ENCODE data around the gene SEMA4D.

SEMA4D gene, protein sequence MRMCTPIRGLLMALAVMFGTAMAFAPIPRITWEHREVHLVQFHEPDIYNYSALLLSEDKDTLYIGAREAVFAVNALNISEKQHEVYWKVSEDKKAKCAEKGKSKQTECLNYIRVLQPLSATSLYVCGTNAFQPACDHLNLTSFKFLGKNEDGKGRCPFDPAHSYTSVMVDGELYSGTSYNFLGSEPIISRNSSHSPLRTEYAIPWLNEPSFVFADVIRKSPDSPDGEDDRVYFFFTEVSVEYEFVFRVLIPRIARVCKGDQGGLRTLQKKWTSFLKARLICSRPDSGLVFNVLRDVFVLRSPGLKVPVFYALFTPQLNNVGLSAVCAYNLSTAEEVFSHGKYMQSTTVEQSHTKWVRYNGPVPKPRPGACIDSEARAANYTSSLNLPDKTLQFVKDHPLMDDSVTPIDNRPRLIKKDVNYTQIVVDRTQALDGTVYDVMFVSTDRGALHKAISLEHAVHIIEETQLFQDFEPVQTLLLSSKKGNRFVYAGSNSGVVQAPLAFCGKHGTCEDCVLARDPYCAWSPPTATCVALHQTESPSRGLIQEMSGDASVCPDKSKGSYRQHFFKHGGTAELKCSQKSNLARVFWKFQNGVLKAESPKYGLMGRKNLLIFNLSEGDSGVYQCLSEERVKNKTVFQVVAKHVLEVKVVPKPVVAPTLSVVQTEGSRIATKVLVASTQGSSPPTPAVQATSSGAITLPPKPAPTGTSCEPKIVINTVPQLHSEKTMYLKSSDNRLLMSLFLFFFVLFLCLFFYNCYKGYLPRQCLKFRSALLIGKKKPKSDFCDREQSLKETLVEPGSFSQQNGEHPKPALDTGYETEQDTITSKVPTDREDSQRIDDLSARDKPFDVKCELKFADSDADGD

DNA sequence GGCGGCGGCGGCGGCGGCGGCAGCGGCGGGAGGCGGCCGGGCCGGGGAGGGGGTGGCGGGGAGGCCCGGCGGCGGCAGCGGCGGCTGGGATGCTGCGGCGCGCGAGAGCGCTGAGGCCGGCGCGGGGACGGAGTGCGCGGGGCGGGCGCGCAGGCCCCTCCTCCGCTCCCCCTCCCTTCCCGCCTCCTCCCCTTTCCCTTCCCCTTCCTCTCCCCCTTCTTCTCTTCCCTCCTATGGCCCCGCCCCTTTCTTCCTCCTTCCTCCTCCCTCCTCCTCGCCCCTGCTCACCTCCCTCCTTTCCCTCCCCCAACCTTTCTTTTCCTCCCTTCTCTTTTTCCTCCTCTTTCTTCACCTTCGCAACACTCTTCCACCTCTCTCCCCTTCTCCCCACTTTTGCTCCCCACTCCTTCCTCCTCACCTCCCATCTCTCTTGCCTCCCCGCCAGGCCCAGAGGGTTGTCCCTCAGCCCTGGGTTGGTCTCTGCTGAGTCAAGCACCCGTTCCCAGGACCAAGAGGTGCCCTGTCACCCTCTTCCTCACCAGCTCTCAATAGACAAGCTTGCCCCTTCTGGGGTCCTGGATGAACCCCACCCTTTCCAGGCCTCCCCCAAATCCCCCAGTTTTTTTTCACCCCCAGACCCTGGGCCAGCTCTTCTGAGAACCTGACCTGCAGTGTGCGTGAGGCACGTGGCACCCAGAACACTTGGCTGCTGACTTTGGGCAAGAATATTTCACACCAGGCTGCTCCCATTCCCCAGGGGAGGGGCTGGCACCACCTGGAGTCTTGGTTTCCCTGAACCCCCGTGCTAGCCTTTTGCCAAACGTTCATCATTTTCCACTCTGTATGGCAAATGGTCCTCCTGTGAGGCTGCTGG, at the start of gene SEMA4D:
Gene SEMA4D (minus strand): TSS at position 136 of the 874 bp plus-strand sequence. CDS start 92,657 bp downstream, outside the sequence.
- DNase-seq (ENCODE audit: low read depth in 3 of 3), result peak in 1 of 3 donors; percentile 80

DNA sequence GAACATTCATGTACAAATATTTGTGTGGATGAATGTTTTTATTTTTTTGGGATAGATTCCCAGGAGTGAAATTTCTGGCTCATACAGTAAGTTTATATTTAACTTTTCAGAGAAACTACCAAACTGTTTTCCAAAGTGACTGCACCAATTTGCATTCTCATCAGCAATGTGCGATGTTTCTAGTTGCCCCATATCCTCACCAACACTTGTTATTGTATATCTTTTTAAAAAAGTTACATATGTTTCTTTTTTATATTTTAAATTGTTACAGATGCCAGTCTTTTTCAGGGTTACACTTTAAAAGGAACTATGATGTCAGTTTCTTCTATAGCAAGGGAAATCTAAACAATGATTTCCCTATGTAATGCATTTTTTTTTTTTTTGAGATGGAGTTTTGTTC, 49.1 kb upstream of the SEMA4D start:
- no peak for DNase-seq (ENCODE audit: low read depth in 3 of 3)

DNA sequence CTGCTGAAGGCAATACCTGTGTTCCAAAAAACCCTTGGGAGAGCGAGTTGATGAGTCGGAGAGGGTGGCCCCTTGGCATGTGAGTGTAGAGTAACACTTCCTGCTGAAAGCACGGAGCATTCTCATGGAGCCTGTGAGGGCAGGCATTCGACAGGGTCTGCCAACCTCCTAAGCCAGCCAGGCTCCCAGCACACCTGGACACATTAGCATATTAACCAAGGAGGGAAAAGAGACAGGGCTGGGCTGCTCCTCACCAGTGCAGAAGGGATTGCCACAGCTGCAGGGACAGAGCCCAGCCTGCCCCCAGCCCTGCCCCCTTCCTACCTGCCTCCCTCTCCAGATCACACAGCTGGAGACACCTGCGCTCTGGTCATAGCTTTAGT, 46.4 kb upstream of the SEMA4D start:
- no peak for DNase-seq (ENCODE audit: low read depth in 3 of 3)

DNA sequence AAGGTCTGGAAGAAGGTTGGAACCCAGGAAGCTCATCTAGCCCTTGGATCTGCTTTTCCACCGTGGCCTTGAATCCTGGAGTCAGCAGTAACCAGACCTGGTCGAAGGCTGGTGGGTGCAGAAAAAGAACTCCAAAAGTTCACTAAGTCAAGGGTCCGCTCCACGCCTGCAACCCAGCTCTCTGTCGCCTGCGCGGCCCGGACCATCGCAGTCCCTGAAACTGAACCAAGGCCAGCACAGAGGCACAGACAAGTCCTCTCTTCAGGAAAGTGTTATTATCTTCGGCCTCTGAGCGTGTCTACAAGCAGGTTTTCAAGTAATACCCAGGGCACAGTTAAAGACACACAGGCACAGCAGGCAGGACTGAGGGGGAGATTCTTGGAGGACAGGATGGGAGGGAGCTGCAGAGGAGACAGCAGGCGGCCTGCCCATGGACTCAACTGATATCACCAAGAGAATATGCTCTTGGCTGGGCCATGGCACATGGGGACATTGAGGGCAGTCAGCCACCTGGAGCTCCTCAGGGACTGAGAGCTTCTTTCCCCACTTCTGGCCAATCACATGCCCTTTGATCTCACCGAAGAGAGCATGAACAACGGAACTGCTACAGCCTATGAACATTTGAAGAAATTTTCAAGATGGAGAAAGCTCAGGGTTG, 45.8 kb upstream of the SEMA4D start:
- no peak for DNase-seq (ENCODE audit: low read depth in 3 of 3)

DNA sequence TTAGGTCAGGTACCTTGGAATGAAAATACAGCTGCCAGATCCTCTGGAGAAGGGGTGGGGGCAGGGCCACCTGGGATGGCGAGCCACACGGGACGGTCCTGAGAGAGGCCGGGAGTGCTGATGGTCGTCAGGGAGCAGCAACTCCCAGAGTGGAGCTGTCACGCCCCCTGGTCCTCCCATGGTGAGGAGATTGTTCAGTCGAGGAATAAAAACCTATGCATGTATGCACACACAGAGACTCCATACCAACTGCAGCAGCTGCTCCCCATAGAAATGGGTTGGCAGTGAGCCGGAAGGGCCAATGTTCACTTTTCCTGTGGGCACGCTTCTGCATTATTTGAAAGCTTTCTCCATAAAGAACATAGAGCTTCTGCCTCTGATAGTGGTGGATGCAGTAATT, 45.2 kb upstream of the SEMA4D start:
- DNase-seq (ENCODE audit: low read depth in 3 of 3), result no peak

DNA sequence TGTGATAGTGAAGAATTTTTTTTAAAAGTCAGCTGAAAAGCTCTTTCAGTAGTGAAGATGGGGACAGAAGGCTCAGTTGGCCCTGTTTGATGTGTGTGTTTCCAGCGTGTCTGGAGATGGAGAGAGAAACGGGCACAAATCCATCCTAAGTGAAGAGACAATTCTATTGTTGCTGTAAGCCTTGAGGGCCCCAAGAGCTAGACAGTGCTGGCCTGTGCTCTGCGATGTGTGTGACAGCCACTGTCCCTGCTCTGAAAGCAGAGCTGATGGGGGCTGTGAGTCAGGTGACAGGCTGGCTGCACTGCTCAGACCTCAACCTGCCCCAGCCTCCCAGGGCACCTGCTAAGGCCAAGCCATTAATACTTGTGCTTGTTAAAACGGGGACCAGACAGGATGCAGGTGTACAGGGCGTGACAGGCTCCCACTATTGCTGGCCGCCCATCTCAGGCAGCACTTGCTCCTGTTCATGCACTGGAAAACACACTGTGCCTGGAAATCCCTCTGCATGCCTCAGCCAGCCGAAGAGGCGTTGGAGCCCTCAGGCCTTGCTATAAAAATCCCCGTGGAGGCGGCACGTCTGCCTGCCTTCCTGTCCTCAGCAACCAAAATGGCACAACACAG, 44.6 kb upstream of the SEMA4D start:
- no peak for DNase-seq (ENCODE audit: low read depth in 3 of 3)

DNA sequence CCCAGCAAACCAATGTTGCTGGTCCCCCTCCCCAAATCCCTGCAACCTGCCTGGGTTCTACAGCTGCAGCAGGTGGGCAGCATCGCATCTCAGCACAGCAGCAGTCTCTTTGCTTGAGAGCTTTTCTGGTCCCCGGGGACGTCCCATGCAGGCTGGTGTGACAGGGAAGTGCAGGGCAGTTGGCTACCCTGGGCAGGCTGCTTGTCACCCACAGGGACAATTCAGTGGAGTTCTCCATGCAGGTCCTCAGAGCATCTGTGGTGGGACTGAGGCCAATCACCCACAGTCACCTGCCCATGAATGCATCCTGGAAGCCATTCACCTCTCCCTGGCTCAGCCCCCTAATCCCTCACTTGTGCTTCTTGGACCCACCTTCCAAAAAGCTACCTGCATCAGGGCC, 43.9 kb upstream of the SEMA4D start:
- no peak for DNase-seq (ENCODE audit: low read depth in 3 of 3)

DNA sequence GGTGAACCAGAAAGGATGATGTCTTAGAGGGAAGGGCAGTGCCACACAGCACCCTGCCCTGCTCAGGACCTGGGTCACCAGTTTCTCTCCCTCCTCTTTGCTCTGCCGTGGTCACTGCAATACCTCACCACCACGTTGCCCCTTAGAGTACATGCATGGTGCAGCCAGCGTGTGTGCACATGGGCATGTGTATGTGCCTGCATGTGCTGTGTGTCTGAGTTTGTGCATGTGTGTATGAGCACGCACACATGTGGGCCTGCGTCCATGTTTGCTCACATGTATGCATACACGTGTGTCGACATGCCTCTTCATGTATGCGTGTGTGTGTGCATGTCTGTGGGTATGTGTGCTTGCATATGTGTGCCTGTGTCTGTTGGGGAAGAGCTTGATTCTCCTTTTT, 41.5 kb upstream of the SEMA4D start:
- no peak for DNase-seq (ENCODE audit: low read depth in 3 of 3)

DNA sequence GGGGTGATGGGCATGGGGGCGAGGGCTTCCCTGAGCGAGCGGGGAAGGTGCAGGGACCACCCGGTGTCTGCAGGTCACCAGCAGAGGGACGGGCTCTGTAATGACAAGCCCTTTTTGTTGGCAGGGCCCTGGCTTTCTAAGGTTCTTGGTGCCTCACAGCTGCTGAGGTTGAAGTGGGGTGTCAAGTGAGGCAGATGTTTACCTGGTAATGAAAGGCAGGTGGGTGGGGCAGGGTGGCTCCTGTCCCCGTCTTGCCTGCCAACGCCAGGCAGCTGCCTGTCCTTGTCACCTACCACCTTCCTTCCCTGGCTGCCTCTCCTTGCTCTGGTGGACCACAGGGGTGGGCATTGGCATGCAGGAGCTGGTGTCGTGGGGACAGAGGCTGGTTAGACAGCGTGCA, 41.0 kb upstream of the SEMA4D start:
- no peak for DNase-seq (ENCODE audit: low read depth in 3 of 3)

DNA sequence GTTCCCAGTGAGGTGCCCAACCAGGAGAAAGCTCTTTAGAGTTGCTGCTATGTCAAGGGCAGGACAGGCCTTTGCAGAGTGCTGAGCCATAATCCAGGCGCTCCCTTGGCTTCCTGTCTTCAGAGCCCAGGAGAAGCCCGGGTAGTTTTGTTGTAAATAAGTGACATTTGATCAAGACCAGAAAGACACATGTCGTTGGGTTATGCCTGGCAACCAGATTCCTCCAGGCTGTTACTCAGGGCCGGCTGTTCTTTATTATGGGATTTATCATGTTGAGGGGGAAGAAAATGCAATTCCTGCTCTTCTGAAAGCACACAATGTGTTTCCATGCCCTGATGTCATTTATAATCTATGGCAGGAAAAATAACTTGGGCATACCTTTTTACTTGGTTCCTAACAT, 39.3 kb upstream of the SEMA4D start:
- no peak for DNase-seq (ENCODE audit: low read depth in 3 of 3)

DNA sequence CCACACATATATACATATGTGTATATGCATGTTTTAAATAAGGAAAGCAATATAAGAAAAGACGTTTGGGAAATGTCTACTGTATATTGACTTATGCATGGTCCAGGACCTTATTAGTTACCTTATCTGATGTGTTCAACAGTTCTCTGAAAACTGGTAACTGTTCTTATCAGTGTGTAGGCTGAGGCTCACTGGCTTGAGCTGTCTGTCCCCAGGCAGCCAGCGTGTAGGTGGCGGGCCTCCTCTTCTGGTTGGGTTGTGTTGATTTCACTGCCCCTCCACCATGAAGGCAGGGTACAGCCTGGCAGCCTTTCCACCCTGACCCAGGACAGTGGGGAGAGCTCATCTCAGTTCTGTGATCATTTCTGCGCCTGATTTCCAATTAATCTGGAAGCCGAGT, 38.7 kb upstream of the SEMA4D start:
- no peak for DNase-seq (ENCODE audit: low read depth in 3 of 3)

DNA sequence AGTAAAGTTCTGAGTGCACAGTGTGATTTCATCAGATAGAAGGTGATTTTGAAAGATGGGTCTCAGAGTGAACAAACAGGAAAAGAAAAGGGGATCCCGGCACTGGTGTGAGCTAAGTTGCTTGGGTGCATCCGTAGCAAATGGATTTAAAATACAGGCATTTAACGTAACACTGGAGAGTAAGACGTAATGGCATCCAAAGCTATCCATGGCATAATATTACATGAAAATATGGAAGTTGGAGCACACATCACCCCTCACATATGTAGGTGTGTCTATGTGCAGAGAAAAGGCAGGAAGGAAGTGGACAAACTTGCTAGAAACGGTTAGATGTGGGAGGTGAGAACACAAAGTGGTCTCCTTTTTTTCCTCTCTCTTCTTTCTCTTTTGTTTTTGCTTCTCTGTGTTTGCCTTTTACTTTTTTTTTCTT, 38.2 kb upstream of the SEMA4D start:
- DNase-seq (ENCODE audit: low read depth in 3 of 3), result no peak

DNA sequence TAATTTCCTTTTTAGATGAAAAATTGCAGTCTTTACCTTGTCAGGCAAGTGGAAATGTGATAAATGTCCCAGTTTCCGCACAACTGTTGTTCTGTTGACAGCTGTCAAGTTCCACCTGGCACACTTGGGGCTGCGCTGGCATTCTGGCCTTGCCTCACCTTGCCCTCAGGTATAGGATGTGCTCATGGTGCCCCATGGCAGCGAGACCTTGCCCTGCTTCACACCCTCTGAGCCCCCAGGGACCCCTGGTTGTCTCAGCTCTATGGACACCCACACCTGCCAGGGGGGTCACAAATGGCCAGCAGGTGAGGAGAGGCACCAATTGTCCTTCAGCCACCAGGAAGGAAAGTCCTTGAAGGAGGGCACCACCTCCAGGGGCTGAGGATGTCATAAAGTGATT, 37.5 kb upstream of the SEMA4D start:
- no peak for DNase-seq (ENCODE audit: low read depth in 3 of 3)

DNA sequence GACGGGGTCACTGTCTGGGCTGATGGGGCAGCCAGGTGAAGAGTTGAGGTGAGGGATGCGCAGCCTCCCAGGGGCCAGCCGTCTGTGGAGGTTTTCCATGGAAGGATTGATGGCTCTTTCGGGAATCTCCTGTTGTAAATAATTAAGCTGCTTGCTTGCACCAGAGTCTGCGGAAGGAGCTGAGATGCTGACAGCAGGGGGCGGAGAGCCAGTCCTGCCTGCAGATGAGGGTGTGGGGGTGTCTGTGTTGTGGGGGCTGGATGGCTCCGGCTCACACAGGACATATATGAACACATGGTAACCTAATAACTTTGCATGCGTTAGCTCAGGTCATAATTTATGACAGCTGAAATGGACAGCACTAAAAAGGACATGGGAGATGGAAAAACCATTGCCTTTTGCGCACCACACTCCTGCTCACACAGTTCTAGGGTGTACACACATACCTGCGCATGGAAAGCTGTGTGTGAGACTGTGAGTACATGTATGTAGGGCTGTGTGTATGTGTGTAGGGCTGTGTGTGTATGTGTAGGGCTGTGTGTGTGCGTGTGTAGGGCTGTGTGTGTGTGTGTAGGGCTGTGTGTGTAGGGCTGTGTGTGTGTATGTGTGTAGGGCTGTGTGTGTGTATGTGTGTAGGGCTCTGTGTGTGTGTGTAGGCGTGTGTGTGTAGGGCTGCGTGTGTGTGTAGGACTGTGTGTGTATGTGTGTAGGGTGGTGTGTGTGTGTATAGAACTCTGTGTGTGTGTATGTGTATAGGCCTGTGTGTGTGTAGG, 36.8 kb upstream of the SEMA4D start:
- DNase-seq (ENCODE audit: low read depth in 3 of 3), result no peak

DNA sequence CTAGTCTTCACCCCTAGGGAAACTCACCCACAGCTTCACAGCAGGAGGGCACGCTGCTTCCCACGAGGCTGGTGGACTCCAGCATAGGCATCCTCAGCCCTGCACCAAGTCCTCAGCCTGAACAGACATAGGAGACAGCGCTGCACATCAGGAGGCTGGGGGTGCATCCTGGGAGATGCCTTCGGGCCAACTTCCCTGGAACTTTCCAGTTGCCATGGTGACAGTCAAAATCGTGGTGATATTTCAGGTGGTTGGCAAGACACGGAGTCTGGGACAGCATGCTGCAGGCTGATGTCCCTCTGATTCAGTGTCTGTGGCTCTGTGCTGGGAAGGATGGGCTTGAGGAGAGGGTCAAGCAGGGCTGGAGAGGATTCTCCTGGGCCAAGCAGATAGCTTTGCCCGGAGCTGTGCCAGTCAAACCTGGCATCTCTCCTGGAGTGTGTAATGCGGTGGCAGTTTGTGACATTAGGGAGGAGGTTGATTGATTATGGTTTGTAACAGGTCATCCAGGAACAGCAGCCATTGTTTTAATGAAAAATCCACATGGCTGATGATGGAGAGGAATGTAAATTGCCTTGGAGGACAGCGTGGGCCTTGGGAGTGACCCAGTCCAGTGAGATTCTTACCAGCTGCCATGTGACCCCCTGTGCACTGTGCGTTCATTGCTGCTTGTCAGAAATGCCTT, 35.6 kb upstream of the SEMA4D start:
- no peak for DNase-seq (ENCODE audit: low read depth in 3 of 3)

DNA sequence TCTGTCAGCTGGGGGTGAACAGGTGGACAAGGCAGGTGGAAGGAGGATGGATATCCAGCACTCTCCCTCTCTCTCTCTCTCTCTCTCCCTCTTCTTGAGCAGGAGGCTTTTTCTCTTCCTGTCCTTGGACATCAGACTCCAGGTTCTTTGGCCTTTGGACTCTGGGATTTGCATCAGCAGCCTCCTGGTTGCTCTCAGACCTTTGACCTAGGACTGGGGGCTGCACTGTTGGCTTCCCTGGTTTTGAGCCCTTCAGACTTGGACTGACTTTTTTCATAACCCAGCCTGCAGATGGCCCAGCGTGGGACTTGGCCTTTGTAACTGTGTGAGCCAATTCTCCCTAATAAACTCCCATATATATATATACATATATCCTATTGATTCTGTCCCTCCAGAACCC, 35.0 kb upstream of the SEMA4D start:
- no peak for DNase-seq (ENCODE audit: low read depth in 3 of 3)

DNA sequence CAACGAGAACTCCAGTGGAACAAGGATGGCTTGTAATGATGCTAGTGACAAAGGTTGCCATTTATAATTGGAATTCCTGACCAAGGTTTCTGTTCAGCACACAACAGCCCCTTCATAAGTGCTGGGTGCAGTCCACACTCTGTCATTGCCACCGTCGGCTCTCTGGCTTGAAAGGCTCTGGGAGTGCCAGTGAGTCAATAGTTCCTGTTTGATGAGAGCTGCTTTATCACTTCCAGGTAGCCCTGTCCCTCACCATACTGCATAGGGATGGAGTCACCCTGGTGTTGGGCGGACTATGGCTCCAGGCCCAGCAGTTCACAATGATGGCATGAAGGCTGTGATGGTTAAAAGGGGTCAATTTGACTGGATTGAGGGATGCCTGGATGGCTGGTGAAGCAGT, 34.6 kb upstream of the SEMA4D start:
- peak in 2 of 3 donors; percentile 31 to 43 for DNase-seq (ENCODE audit: low read depth in 3 of 3)

DNA sequence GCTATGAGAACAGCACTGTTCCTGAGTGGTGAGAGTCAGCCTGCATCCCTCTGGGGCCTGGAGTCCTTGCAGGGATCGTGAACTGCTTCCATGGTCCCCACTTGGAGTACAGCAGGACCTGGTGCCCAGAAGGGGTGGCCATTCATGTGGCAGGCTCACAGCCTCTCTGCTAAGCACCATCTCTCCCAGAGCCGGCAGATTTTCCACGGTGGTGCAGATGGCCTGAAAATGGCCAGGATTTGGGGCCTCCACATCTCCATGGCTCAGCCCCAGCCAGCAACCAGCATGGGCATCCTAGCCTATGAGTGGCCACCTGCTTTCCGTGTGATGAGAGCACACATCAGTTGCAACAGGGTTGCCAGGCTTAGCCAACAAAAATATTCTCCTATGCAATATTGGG, 33.9 kb upstream of the SEMA4D start:
- DNase-seq (ENCODE audit: low read depth in 3 of 3), result no peak

DNA sequence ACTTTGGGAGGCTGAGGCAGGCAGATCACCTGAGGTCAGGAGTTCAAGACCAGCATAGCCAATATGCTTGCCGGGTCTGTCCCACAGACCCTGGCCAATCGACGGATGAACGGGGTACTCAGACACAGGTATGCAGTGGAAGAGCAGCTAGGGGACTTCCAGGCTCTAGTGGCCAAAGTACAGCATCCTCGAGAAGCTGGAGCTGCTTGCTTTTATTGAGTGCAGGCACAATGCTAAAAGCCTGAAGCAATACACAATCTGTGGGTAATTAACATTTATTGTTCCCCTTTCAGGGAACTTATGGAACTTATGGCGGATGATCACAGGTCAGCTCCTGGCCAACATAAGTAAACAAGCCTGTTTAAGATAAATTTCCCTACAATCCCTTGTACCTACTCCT, 32.8 kb upstream of the SEMA4D start:
- DNase-seq (ENCODE audit: low read depth in 3 of 3), result no peak
